GM18498 (cell line): ENCODE measurements around the gene C2orf49.

Experiments used
- ATAC-seq: cut with Tn5 transposase; IDR thresholded peaks from one replicate; pipeline ENCODE4 v1.9.1; 2021; ENCODE audit warnings: mild to moderate bottlenecking, moderate library complexity; ENCODE audit not compliant: unreplicated experiment

The C2orf49 gene

GRCh38 chr2:105337122-105338019 is at the start of gene C2orf49:
C2orf49 (plus strand) TSS chr2:105337540; CDS start chr2:105337588, 48 bp downstream.
- peak; percentile 94 for ATAC-seq

DNA sequence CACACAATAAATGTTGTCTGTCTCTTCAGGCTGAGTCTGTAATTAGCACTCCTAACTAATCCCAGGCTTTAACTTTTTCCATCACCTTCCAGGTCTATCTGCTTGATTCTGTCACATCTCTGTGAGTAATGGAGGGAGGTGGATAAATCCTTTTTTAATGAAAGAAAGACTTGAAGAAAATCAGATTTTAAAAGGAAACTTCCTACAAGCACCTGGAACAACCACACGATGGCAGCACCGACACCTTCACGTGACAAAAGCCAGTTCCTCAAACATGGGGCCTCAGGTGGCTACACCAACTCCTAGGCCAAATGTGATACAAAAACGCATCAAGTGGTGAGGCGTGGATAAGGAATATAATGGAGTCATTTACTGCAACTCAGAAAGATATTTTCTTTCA is 49.6 kb upstream of the C2orf49 start:
- ATAC-seq: no peak

DNA sequence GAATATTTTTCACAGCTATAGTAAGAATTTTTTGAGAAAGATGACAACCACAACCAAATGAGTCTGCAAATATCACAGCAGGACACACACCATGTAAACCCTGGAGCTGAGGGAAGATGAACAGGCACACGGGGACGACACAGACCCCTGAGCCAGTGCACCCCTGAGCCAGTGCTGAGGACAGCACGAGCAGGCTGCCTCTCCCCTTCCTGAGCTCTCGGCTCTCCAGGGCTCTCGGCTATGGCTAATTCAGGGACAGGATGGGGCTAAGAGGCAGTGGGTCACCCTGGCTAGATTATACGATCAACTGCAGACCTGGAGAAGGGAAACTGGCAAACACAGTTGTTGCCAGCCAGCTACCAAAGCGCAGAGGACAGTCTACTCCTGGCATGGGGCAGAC is 49.2 kb upstream of the C2orf49 start:
- no peak for ATAC-seq

- no peak for ATAC-seq
Observed at GRCh38 chr2:105290981-105291660, 46.2 kb upstream of the C2orf49 start.

- no peak for ATAC-seq
Observed at GRCh38 chr2:105291981-105292380, 45.4 kb upstream of the C2orf49 start.

- no peak for ATAC-seq
Observed at GRCh38 chr2:105294046-105294445, 43.3 kb upstream of the C2orf49 start.

GRCh38 chr2:105294844-105295481 is 42.4 kb upstream of the C2orf49 start:
- peak; percentile 47 for ATAC-seq

DNA sequence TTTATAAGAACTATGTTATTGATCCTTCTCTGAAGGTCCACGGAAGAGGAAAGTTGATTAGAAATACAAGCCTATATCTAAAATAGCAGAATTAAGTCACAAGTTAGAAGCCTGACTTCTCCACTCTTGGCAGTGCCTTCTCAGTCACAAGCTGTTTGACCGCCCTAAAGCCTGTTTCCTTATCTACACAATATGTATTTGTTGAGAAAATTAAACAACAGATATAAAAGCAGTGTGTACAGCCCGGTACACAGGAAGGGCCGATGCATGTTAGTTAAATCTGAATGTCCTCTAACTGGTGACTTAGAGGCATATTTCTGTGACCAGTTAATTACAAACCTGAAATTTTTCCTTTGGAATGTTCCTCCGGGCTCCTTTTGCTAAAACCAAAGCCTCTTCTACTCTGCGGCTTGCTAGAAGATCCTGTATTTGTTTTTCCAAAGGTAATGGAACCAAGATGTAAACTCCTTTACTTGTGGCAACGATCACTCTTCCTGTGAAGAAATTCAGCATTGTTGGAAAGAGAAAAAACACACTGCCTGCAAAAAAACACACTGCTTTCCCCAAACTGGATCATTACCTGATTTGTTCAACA is 41.2 kb upstream of the C2orf49 start:
- no peak for ATAC-seq

- ATAC-seq: no peak
Observed at GRCh38 chr2:105297216-105297615, 40.1 kb upstream of the C2orf49 start.

- ATAC-seq: no peak
Observed at GRCh38 chr2:105298017-105298416, 39.3 kb upstream of the C2orf49 start.

DNA sequence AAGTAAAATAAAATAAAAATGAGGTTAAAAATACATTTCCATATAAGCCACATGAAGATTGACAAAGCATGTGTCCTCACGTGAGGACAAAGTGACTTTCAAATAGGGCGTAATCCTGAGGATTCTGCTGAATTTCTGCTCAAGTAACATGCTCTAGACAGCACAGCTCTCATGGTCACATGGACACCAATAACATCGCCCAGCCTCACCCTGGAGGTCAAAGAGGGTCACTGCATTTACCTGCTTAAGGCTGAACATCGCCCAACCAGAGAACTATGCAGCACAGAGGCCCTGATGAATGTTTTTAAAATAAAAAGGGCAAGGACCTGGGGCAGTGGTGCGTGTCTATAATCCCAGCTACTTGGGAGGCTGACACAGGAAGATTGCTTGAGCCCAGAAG is 38.0 kb upstream of the C2orf49 start:
- ATAC-seq: peak; percentile 45

- ATAC-seq: no peak
Observed at GRCh38 chr2:105301646-105302045, 35.7 kb upstream of the C2orf49 start.

DNA sequence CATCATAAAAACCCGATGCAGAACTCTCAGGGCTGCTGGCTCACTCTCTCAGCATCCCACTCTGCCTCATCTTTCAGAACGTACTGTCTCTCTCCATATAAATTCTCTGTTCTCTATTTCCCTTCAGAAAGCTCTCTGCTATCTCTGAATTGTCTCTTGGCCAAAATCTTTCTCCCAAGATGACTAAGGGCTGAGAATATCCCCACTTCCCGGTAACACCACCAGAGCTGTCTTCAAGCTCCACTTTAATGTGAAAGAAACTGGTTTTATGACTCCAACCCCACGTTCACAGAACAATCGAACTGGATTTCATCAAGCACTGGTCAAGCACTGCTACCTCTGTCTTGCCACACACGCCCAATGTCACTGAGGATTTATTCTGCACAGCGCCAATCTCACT is 30.2 kb upstream of the C2orf49 start:
- no peak for ATAC-seq

DNA sequence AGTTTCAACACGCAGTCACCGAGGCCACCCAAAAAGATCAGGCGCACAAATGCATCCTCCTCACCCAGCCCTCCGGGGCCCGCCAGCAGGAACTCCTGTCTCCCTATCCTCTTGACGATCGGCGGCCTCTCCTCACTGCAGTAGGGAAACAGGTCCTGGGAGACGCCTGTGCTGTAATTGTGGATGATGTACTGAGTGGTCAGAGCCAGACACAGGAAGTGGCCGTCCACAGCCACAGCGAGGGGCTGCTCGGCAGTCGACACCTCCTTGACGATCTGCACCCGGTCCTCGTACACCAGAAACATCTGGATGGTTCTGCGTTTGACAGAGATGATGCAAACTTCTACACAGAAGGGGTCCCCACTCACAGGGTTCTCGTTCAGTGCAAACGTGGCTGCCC is 29.8 kb upstream of the C2orf49 start:
- no peak for ATAC-seq

- ATAC-seq: no peak
Observed at GRCh38 chr2:105307962-105308361, 29.4 kb upstream of the C2orf49 start.

GRCh38 chr2:105308382-105309146 is 28.8 kb upstream of the C2orf49 start:
- ATAC-seq: no peak

- no peak for ATAC-seq
Observed at GRCh38 chr2:105309147-105309545, 28.2 kb upstream of the C2orf49 start.

DNA sequence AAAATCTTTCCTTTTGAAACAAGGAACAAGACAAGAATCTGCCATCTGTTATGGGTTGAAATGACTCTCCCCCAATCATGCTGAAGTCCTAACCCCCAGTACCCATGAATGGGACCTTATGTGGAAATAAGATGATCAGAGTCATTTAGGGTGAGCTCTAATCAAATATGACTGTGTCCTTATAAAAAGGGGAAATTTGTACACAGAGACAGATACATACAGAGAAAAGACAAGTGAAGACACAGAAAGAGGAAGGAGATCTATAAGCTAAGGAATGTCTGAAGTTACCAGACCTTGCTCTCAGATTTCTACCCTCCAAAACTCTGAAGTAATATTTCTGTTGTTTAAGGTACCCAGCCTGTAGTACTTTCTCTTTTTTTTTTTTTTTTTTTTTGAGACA is 23.5 kb upstream of the C2orf49 start:
- ATAC-seq: no peak

- ATAC-seq: peak; percentile 47
Observed at GRCh38 chr2:105315314-105315713, 22.0 kb upstream of the C2orf49 start.

DNA sequence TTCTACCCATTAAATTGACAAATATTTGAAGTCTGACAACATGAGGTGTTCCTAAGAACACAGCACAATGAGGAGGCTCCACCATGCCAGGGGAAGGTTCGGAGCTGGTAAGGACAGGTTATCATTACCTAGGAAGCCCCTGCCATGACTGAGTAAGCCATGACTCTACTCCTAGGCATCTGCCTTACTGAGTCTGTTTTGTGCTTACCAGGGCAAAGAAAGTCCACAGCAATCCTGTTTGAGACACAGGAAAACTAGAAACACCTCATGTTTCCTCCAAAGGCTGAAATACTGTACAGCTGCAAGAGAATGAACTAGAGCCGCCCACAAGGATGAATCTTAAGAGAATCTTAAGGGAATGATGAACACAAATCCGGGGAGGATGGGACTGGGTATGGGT is 19.4 kb upstream of the C2orf49 start:
- no peak for ATAC-seq
